HepG2 (cell line): ENCODE results near the gene RNU4-1. TPM values are rescaled to one million over a fixed set of nuclear protein-coding genes. Genes with fewer than 3 reads are reported as not detected.

Source experiments
- BRF2 ChIP-seq: sonication (generic); formaldehyde crosslinking; IDR thresholded peaks from 2 replicates; pipeline ENCODE4 v1.8.1; 2022; ENCODE audit warnings: mild to moderate bottlenecking, missing genetic modification reagents
- CC2D1A ChIP-seq: sonication (generic); formaldehyde crosslinking; IDR thresholded peaks from 2 replicates; pipeline ENCODE4 v1.8.1; 2023; ENCODE audit warnings: mild to moderate bottlenecking, missing genetic modification reagents
- E2F5 ChIP-seq: sonication (generic); formaldehyde crosslinking; conservative IDR thresholded peaks from 2 replicates; pipeline ENCODE4 v1.4.0; 2020; ENCODE audit warnings: missing genetic modification reagents
- EP300 ChIP-seq, 3 experiments: sonication (generic) in 1 of 3; formaldehyde crosslinking in 1 of 3; IDR thresholded peaks; 2 replicates each; pipeline versions ENCODE4 v1.5.1 to v1.6.1; 2011 to 2020; ENCODE audit warnings: low read depth in 2 of 3, low read length in 2 of 3, borderline replicate concordance in 1 of 3, improper control_type of control experiment in 1 of 3, mild to moderate bottlenecking in 1 of 3, missing genetic modification reagents in 1 of 3, moderate library complexity in 1 of 3
- ERF ChIP-seq: IDR thresholded peaks from 2 replicates; pipeline ENCODE4 v1.6.1; 2018; ENCODE audit warnings: missing biosample characterization, missing genetic modification reagents
- HHEX ChIP-seq: IDR thresholded peaks from 2 replicates; pipeline ENCODE4 v1.6.1; 2016; ENCODE audit warnings: control low read depth
- KAT2B ChIP-seq: fragments of 150-350 bp; IDR thresholded peaks from 2 replicates; pipeline ENCODE4 v1.6.1; 2014; ENCODE audit warnings: low read depth, low read length, borderline replicate concordance
- MIER2 ChIP-seq: IDR thresholded peaks from 2 replicates; pipeline ENCODE4 v1.6.1; 2016; ENCODE audit warnings: missing biosample characterization, missing genetic modification reagents
- MXD3 ChIP-seq: IDR thresholded peaks from 2 replicates; pipeline ENCODE4 v1.6.1; 2016; ENCODE audit warnings: mild to moderate bottlenecking, missing biosample characterization, missing genetic modification reagents
- NFYB ChIP-seq: sonication (generic); formaldehyde crosslinking; IDR thresholded peaks from 2 replicates; pipeline ENCODE4 v1.4.0; 2020; ENCODE audit warnings: missing genetic modification reagents
- PRDM10 ChIP-seq: sonication (generic); formaldehyde crosslinking; IDR thresholded peaks from 2 replicates; pipeline ENCODE4 v1.4.0; 2020; ENCODE audit warnings: low read depth, missing genetic modification reagents
- RELA ChIP-seq: sonication (generic); formaldehyde crosslinking; IDR thresholded peaks from 2 replicates; pipeline ENCODE4 v1.4.0; 2020; ENCODE audit warnings: missing genetic modification reagents
- THRA ChIP-seq: sonication (generic); formaldehyde crosslinking; IDR thresholded peaks from 2 replicates; pipeline ENCODE4 v1.4.0; 2020; ENCODE audit warnings: missing genetic modification reagents, borderline replicate concordance
- XRCC5 ChIP-seq: fragments of 200-400 bp; formaldehyde crosslinking; optimal IDR thresholded peaks from 2 replicates; pipeline ENCODE3; 2017; ENCODE audit warnings: mild to moderate bottlenecking, low read length
- ZNF160 ChIP-seq: sonication (generic); formaldehyde crosslinking; IDR thresholded peaks from 2 replicates; pipeline ENCODE4 v1.8.0; 2022; ENCODE audit warnings: mild to moderate bottlenecking, inconsistent platforms, missing genetic modification reagents
- ZNF264 ChIP-seq: sonication (generic); formaldehyde crosslinking; IDR thresholded peaks from 2 replicates; pipeline ENCODE4 v1.4.0; 2020; ENCODE audit warnings: missing genetic modification reagents
- ZNF331 ChIP-seq: sonication (generic); formaldehyde crosslinking; IDR thresholded peaks from 2 replicates; pipeline ENCODE4 v1.4.0; 2020; ENCODE audit warnings: missing genetic modification reagents
- ZNF574 ChIP-seq: sonication (generic); formaldehyde crosslinking; IDR thresholded peaks from 2 replicates; pipeline ENCODE4 v1.4.0; 2020; ENCODE audit warnings: missing genetic modification reagents
- polyA plus RNA-seq, 8 experiments: library from polyadenylated mRNA; depleted of rRNA in 3 of 8; stranded (reverse) in 7 of 8; unstranded in 1 of 8; fragments of >200 nt; fragmentation: Illumina TruSeq in 4 of 8; extraction: Trizol in 4 of 8; gene quantifications; 2 replicates each; pipeline versions ENCODE4 v1.2.1 to v1.2.3, GENCODE V29; 2011 to 2016; ENCODE audit warnings: low read depth in 4 of 8, missing spikeins in 1 of 8, mixed read lengths in 1 of 8; ENCODE audit not compliant: insufficient read depth in 1 of 8
- total RNA-seq, 5 experiments: library from RNA; depleted of rRNA; stranded (reverse); fragments of >200 nt; fragmentation: Illumina TruSeq; extraction: Trizol; gene quantifications; 2 replicates each; pipeline ENCODE4 v1.2.3, GENCODE V29; 2016; ENCODE audit warnings: low read depth in 1 of 5

Gene RNU4-1
- total and polyA plus RNA-seq, 2 of the 13 experiments (the other 11 are each of a cell fraction or from before 2014, with no cell fraction given) = 7,407 TPM; not detected in 1

GRCh38 chr12:120292661-120293531 is at the start of gene RNU4-1 (continued):
- TF ChIP-seq ERF (CRISPR knock-in tag) = no peak; the same call in 1 of the 2 replicates
- peak in 1 of 2 experiments; percentile 63; a peak in 2 of 4 replicates for TF ChIP-seq EP300 (IDR thresholded peaks at IDR 0.05; ENCODE audit: low read depth in 2 of 2, low read length in 2 of 2)
- no peak; the same call in 1 of the 2 replicates for TF ChIP-seq EP300 (CRISPR knock-in tag; IDR thresholded peaks at IDR 0.05; ENCODE audit: borderline replicate concordance)
- TF ChIP-seq E2F5 (CRISPR knock-in tag) = no peak
- TF ChIP-seq ZNF264 (CRISPR knock-in tag) = peak; percentile 83
- TF ChIP-seq ZNF331 (CRISPR knock-in tag) = peak; percentile 56; the same call in 1 of the 2 replicates
- TF ChIP-seq THRA (CRISPR knock-in tag) = peak; percentile 77; the same call in 1 of the 2 replicates
- peak; percentile 80 for TF ChIP-seq ZNF574 (CRISPR knock-in tag)
- TF ChIP-seq ZNF160 = peak; percentile 22; the same call in 1 of the 2 replicates
- TF ChIP-seq MIER2 (CRISPR knock-in tag) = peak; percentile 77
- no peak for TF ChIP-seq CC2D1A (CRISPR knock-in tag)
- peak; percentile 90 for TF ChIP-seq BRF2 (CRISPR knock-in tag)
- TF ChIP-seq NFYB (CRISPR knock-in tag) = no peak
- TF ChIP-seq MXD3 = no peak
- TF ChIP-seq PRDM10 = no peak
- no peak for TF ChIP-seq KAT2B
- no peak for TF ChIP-seq HHEX (CRISPR knock-in tag)
- no peak for TF ChIP-seq RELA
- TF ChIP-seq XRCC5 = no peak
